HG03196 (cell line): ENCODE results near the gene FAIM2.
"Not testable (repeated sequence)": the region's sequence is repeated elsewhere in the genome, so short reads cannot be mapped to it uniquely, and the experiment has no call there.

ENCODE experiments used
- ATAC-seq: cut with Tn5 transposase; IDR thresholded peaks from one replicate; pipeline ENCODE4 v1.9.1; 2021; ENCODE audit not compliant: unreplicated experiment

The FAIM2 gene

DNA sequence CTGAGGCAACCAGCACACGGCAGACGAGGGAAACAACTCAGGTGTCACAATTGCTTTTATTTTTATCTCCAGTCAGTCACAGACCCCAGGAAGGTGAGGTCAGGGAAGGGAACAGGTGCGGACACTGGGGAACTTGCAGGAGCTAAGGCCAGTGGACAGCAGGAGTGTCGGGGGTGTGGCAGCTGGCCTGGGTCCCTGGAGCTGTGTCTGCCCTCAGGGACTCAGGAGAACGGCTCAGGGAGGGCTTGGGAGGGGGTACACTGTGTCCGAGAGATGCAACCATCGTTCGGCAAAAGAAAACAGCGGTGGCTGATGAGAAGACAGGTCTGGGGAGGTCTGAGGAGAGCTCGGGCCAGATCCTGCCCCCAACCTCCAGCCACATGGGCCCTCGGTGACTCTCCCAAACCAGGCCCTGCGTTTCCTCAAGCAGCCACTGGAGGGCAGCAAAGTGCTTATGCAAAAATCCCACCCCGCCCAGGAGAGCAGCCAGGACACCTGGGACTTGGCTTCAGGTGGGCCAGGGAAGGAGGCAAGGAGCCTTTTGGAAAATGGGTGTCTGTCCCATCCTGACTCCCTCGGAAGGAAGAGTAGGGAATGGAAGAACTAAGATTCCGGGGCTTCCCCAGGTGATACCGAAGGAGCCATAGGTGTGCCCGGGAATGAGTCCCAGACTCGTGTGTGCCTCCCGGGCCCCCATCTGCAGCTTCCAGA is 36.7 kb downstream of the FAIM2 start:
- ATAC-seq, result no peak

DNA sequence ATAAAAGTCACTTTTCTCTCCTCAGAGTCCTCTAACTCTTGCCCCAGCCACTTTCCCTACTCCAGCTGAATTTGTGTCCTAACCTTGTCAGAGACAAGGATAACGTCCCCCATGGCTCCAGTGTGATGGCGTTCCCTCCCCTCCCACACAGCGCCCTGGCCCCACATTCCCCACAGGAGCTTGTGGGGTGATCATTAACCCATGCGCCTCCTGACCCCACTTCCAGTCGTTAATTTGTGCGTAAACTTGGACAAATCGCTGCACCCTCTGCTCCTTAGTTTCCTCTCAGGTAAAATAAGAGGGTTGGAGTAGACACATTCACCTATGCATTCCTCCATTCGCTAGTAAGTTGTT is 37.9 kb downstream of the FAIM2 start:
- ATAC-seq, result no peak

DNA sequence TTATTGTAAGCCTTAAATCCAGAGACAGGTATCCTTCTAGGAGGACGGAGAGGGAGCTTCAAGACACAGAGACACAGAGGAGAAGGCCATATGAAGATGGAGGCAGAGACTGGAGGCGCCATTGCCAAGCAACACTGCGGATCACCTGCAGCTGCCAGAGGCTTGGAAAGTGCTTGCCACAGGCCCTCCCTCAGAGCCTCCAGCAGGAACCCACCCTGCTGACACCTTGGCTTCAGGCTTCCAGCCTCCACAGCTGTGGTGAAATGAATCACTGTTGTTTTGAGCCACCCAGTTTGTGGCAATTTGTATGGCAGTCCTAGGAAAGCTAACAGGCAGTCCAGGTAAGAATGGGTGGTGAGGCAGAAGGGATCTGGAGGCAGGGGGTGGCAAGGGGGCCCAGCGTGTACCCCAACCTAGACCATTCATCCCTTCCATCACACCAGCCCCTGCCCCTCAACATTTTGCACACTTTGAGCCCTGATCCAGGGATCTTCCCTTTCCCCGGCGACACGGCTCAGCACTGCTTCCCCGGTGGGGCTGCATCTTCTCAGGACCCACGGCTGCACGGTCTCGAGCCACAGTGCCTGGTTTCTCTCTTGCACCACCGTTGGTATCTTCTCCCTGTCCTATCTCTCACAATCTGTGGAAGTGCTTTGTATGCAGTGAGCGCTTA is 38.5 kb downstream of the FAIM2 start:
- ATAC-seq, result no peak

DNA sequence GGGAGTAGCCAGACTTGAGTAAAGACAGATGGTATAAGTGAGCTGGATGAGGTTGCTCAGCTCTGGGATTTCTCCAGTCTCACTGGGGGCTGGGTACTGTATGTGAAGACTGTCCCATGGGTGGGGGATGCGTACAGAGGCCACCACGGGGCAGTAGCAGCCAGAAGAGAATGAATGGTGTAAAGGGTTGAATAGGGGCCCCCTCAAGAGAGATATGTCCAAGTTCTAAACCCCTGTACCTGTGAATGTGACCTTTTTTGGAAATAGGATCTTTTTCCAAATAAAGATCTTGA is 39.0 kb downstream of the FAIM2 start:
- no peak for ATAC-seq

DNA sequence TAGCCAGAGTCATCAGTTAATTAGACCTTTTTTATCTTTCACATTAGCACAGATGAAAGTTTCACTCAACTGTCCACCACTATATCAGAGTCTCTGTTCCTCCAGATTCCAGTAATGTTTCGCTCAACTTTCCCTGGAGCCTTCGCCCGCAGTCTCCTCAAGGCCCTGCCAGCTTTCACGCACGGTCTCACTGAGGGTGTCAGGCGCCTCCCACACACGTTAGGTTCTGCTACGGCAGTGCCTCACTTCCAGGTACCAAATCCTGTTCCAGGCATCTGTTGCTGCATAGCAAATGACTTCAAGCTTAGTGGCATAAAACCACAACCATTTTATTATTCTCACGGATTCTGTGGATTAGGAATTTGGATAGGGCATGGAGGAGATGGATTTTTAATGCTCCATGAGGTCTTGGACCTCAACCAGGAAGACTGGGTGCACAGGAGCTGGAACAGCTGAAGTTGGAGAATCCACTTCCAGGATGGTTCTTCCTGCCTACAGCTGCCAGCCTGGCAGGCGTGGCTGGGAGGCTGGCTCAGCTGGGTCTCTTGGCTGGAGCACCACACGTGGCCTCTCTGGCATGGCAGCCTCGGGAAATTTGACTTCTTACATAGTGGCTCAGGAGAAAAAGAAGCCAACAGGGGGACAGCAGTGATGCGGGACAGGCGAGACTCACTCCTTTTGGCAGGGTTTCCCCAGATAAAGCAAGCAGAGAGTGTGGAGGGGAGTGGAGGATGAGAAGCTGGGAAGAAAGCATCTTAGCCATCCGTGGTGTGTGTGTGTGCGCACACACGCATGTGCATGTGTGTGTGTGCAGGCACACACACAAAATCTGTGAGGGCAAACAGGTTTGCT is 39.5 kb downstream of the FAIM2 start:
- no peak for ATAC-seq

DNA sequence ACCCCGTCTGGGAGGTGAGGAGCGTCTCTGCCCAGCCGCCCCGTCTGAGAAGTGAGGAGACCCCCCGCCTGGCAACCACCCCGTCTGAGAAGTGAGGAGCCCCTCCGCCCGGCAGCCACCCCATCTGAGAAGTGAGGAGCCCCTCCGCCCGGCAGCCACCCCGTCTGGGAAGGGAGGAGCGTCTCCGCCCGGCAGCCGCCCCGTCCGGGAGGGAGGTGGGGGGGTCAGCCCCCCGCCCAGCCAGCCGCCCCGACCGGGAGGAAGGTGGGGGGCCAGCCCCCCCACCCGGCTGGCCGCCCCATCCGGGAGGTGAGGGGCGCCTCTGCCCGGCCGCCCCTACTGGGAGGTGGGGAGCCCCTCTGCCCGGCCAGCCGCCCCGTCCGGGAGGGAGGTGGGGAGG is 42.8 kb downstream of the FAIM2 start:
- not testable (repeated sequence) for ATAC-seq

DNA sequence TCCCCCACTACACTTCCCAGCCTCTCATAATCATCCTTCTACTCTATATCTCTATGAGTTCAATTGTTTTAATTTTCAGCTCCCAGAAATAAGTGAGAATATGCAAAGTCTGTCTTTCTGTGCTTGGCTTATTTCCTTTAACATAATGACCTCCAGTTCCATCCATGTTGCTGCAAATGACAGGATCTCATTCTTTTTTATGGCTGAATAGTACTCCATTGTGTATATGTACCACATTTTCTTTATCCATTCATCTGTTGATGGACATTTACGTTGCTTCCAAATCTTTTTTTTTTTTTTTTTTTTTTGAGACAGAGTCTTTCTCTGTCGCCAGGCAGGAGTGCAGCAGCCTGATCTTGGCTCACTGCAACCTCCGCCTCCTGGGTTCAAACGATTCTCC is 47.8 kb downstream of the FAIM2 start:
- ATAC-seq, result not testable (repeated sequence)

DNA sequence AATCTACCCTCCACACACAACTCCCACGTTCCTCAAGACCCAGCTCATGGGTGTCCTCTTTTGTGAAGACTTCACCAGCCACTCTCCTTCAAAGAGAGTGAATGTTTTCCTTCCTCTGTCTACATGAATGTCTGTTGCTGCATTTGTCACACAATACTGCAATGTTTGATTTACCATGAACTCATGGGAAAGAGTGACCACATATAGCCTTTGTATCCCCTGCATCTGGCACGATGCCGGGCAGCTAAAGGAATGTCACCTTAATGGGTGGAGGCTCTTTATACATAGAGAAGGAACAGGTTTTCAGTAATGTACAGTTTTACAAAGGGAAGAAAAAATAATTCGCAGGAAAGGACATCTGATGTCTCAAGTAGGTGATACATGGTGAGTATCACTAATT is 48.7 kb downstream of the FAIM2 start:
- no peak for ATAC-seq

DNA sequence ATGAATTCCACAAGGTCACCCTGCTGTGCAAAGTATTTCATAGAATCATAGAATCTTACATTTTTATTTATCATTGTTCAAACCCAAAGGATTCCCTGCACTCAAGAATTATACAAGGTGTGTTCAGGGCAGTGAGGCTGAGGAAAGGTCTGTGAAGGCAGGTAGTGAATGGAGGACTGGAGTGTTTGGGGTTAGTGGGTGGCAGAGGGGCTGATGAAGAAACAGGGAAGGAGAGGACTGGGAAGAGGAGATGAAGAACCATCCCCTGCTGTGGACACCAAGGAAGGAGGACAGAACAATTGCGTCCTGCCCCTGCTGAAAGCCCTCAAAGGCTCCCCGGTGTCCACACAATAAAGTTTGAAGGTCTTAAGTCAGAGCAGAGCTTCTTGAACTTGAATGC is 50.0 kb downstream of the FAIM2 start:
- ATAC-seq, result no peak

DNA sequence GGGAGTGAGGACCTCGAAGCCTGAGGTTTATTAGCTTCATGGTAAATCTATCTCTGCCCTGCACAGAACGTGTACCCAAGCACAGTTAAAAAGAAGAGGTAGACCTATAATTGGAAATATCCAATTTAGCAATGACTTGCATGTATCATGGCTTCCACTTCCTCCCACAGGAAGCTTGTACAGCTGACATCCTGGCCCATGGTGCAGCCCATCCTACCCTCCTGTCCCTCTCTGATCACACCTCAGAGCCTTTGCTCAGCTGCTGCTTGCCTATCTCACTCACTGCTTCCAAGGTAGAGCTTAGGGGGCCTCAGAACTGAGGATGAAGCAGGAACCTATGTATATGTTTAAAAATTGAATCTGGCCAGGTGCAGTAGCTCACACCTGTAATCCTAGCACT is 56.5 kb downstream of the FAIM2 start:
- no peak for ATAC-seq

DNA sequence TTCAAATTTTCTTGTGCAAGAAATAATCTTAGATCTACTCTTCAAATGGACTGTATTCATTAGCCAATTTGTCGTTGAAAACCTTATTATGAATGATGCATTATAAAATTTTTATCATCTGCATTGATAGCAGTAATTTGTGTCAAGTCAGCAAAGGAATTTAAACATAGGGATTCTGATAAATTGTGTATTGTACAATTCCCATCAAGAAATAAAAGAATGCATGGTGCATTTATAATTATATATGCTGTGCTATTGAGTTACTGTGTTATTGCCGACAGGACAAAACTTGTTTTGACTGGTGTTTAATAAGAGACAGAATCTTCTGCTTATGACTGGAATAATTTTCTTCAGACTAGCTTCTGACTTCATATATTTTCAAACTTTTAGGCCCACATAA is 57.7 kb downstream of the FAIM2 start:
- no peak for ATAC-seq

DNA sequence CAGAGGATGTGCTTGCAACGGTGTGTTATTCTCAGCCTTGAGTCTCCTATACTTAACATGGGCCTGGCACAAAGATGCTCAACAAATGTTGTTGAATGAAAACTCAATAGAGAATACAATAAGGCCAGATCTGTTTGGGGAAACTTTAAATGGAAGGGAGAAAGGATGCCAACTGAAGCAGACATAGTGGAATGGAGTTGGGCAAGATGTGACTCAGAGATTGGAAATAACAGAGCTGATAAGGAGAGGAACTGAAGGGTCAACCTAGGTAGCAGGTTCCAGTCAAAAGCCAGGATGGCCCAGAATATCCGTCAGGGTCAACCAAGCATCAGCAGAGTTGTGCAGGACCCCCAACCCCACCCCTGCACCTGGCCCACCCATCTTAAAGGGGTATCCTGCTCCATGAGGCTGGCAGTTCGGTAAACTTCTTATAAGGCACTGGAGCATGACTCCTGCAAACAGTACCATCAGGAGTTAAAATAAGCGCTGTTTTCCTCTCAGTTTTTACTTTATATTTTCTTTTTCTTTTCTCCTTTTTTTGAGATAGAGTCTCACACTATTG is 59.7 kb downstream of the FAIM2 start:
- ATAC-seq, result no peak

DNA sequence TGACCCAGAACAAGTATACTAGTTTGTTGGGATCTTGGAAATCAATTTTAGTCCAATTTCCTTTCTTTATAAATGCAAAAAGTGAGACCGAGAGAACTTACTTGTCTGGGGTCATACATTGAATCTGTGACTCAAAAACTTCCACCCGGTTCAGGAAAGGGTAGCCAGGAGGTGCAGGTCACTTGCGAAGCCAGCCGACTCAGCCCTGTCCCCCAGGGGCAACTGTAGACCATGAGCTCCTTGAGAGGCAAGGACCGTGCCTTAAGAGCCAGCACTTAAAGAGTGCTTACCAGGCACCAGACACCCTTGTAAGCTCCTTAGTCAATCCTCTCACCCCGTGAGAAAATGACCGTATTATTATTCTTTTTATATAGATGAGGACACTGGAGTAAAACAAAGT is 60.3 kb downstream of the FAIM2 start:
- no peak for ATAC-seq

DNA sequence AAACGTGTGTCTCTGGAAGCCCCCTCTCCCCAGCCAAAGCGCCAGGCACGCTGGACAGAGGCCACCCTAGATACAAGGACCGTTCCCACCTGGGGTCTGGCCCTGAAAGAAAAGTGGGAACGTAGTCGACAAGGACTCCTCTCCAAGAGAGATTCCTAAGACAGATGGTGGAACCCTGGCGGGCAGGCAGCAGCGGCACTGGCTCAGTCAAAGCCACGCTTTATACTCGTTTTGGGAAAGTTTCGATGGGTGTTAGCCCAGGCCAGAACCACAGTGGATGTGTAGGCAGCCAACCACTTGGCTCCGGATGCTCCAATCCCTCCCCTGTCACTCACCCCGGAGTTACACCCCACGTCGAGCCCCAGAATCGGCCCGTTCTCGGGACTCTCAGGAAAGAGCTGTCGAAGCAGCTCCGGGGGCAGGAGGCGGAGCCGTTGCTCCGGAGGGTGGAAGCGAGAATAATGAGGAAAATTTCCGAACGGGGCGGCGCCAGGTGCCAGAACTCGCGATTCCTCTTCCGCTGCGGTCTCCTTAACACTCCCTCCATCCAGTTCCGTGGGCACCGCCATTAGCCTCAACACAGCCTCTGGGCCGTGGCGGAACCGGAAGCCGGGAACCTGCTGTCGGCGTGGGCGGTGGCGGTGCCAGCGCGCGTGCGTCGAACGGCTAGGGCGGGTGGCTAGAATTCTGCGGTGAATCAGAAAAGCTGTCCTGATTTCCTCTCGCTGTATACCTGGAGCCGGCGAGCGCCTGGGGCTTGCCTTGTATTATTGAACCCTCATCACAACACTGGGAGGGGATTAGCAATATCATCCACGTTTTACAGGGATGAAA is 61.0 kb downstream of the FAIM2 start, which contains the start of gene BCDIN3D:
BCDIN3D (minus strand) TSS at position 588 of the 834 bp plus-strand sequence; CDS start at position 569, 19 bp downstream.
- ATAC-seq, result peak; percentile 85

DNA sequence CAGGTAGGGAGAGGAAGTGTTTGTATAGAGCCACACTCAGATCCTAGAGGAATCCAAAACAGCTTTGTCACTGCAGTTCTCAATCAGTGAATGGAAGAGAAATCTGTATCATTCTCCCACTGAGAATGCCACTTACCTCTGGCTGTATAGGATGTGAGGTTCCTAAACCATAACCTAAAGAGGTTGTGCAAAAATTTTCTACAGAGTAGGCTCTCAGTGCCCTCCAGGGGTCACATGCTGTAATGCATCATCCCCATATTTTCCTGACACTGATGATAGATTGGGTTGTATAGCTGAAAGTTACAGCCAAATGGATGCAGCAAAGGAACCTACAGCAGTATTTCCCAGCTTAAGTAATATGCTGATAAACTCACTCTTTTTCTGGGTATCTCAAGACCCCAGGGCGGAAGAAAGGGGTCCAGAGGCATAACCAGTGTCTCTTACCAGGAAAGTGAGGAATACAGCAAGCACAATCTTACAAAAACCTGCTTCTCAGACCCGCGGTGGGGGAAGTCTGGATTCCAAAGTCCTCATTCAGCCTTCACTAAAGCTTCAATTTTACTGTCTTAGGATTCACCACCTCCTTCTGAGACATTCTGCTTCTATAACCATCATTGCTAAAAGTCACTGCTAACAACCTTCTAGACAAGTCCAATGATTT is 64.6 kb downstream of the FAIM2 start:
- no peak for ATAC-seq

DNA sequence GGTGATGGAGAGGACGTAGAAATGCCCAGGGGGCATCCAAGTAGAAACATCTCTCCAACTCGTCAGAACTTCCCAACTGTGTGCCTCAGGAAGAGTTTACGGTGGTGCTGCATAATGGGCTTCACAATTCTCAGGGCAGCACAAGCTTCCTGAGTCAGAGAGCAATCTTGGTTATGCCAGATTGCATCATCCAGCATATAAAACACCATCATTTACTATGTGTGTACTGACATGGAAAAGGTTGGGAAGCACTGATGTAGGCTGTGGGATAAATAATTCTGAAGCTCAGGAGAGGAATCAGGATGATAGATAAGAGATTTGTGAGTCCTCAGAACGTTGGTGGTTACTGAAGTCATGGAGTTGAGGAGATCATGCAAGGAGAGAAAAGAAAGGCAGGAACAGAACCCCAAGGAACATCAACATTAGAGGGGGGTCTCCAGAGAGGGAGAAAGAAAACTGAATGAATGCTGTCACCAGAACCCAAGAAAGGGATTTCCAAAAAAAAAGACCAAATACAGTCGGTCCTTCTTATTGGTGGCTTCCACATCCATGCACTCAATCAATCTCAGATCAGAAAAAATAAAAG is 70.8 kb downstream of the FAIM2 start:
- ATAC-seq, result no peak

DNA sequence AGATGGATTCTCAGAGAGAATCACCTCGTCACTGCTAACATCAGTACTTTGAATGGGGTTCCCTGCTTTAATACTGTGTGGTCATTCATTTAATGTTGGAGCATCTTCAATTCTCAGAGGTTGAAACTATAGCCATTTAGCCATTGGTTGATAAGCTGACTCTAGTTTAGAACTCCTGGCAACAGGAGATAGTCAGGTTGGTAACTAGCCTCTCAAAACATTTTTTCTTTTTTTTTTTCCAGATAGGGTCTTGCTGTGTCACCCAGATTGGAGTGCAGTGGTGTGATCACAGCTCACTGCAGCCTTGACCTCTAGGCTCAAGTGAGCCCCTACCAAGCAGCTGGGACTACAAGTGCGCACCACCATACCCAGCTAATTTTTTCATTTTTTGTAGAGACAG is 72.0 kb downstream of the FAIM2 start:
- no peak for ATAC-seq

DNA sequence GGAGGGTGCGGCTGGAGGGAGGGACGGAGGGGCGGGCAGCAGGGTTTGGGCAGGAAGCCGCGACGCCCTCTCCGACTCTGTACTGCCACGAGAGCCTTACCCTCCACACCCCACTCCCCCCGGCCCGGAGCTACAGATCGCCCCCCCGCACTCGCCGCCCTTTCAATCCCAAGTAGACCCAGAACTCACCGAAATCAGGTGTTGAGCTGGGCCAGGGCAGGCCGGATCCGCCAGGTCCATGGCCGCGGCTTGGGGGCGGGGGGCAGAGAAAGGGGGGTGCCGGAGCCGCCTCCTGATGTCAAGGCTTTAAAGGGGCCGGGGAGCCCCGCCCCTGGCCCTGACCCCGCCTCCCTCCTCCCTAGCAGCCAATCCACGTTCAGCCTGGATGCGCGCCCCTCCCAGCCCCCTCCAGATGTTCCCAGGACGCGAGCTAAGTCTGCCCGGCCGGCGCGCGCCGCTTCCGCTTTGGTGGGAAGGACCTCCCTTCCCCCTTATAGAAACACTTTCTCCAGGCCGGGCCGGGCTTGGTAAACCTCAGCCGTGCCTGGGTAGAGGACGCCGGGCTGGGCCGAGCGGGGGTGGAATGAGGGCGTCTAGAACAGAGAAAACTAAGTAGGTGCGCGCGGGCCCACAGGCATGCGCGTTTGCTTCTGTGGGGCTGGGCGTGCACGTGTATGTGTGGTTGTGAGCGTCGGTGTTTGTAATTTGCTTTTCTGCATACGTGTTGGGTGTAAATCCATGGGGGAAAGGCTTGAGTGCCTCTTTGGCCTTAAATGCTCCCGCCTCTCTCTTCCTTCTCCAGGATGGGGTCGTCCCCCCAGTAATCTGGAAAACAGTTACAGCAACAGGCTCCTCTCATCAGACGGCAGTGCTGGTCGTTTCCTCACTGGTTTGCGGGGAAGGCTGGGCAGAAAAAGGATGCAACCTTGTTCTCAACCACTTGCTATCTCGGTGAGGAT is 75.3 kb downstream of the FAIM2 start, which contains the start of gene NCKAP5L:
NCKAP5L (minus strand) TSS at position 281 of the 959 bp plus-strand sequence. CDS start 24,369 bp downstream, outside the sequence.
- peak; percentile 94 for ATAC-seq
